ENCODE results near the gene DCAF10. TPM values are rescaled to one million over a fixed set of nuclear protein-coding genes. Genes with fewer than 3 reads are reported as not detected.

DCAF10 gene
- total RNA-seq, 1 experiment from 2014 or later, result 6.7 TPM

DNA sequence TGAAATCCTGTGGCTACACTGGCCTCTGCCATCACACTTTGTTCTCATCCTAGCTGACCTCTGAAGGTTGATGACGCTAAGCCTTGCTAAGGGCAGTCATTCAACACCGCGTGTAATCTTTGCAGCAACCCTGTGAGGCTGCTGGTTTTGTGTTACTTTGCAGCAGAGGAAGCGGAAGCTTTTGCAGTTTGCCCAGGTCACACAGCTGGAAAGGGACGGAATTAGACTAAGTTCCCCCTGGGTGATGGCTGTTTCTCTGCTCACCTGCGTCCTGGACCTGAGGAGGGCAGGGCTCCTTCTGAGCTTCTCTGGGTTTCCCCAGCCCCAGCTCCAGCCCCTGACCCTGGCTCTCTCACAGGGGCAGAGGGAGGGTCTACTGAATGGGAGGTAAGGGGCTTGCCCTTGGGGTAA is 110.7 kb downstream of the DCAF10 start:
- Histone ChIP-seq H3K9me3 (no peaks in the 10 kb centered on the region), H3K27me3 (no peaks in the 10 kb centered on the region), H3K36me3 (peaks cover 6% of the 10 kb centered on the region; the same call in 1 of the 2 replicates), H3K4me3 (no peak overlapping the region)
- no peak for DNase-seq

GRCh38 chr9:37913480-37914153 is 113.0 kb downstream of the DCAF10 start:
- Histone ChIP-seq H3K4me3 (no peak overlapping the region), H3K9me3 (no peaks in the 10 kb centered on the region), H3K27me3 (no peaks in the 10 kb centered on the region), H3K36me3 (peaks cover 11% of the 10 kb centered on the region)
- peak; percentile 34 for DNase-seq

GRCh38 chr9:37914154-37914551 is 113.6 kb downstream of the DCAF10 start:
- DNase-seq, result no peak
- Histone ChIP-seq H3K4me3 (no peak overlapping the region), H3K27me3 (no peaks in the 10 kb centered on the region), H3K36me3 (peaks cover 11% of the 10 kb centered on the region), H3K9me3 (no peaks in the 10 kb centered on the region)

DNA sequence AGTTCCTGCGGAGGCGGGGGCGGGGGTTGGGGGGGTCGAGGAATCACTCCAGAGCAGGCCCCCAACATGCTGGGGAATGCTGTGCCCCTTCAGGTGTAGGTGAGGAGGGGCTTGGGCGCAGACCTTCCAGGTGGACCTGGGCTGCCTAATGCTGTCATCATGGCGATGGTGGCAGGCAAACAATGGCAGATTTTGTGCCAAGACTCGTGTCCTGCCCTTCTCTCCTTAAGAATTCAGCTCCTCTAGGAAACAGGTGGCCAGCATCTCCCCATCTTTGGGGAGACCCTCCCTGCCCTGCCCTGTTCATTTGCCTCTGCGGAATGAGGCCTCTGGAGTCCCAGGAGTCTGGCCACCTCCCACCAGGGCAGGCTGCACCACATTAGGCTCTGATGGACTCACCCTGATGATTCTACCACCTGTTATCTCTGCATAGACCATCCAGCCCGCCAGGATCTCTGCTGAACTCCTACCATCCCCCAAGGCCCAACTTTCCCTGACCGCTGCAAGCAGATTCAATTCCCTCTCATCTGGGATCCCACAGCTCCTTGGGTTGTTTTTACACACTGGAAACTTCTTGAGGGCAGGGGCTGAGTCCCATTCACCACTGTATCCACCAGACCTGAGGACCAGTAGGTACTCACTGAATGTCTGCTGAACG is 114.2 kb downstream of the DCAF10 start:
- Histone ChIP-seq H3K4me3 (no peak overlapping the region), H3K36me3 (peaks cover 11% of the 10 kb centered on the region), H3K27me3 (no peaks in the 10 kb centered on the region), H3K9me3 (no peaks in the 10 kb centered on the region)
- DNase-seq, result no peak

DNA sequence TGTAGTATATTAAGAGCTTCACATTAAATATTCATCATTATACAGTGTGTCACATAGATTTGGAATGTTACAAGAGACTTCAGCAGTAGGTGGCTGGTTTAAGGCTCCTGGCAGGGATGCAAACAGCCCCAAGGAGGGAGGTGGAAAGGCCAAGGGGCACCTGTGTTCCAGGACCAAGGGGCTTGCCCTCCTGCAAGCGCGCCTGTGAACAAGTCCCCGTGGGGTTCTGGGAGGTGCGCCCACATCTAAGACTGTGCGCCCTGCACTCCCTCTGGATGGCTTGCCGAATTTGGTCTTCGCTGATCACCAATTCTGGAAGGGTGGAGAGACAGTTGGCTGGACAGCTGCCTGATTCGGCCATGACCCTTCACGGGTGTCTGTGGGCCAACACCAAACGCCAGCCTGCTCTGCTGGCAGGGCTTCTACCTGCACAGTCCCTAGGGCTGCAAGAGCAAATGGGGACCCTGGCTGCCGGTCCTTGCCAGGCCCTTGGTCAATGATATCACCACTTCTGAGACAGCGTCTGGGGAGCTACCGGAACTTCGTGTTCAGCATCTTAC is 115.4 kb downstream of the DCAF10 start:
- H3K9me3 ChIP-seq, result no peaks in the 10 kb centered on the region
- no peaks in the 10 kb centered on the region for H3K27me3 ChIP-seq
- DNase-seq, result no peak
- no peak overlapping the region for H3K4me3 ChIP-seq
- peaks cover 11% of the 10 kb centered on the region for H3K36me3 ChIP-seq

GRCh38 chr9:37916471-37917312 is 116.1 kb downstream of the DCAF10 start:
- Histone ChIP-seq H3K27me3 (no peaks in the 10 kb centered on the region), H3K9me3 (no peaks in the 10 kb centered on the region), H3K36me3 (peaks cover 11% of the 10 kb centered on the region), H3K4me3 (no peak overlapping the region)
- no peak for DNase-seq

Other genes with a start within 250 kb of the DCAF10 start
- gene FBXO10, start 224.4 kb upstream of the DCAF10 start, total RNA-seq (2014; rRNA removed; shearing (Covaris generic); ENCODE audit: low replicate concordance), result 0.84 and 4.3 TPM in 2 replicates
- 101 and 179 TPM in 2 replicates for gene TOMM5, start 208.2 kb upstream of the DCAF10 start, total RNA-seq (2014; rRNA removed; shearing (Covaris generic); ENCODE audit: low replicate concordance)
- not detected in 2 replicates for gene FRMPD1, start 149.8 kb upstream of the DCAF10 start, total RNA-seq (2014; rRNA removed; shearing (Covaris generic); ENCODE audit: low replicate concordance)
- 1.5 and 5.1 TPM in 2 replicates for gene TRMT10B, start 47.0 kb upstream of the DCAF10 start, total RNA-seq (2014; rRNA removed; shearing (Covaris generic); ENCODE audit: low replicate concordance)
- gene EXOSC3, start 15.7 kb upstream of the DCAF10 start, total RNA-seq (2014; rRNA removed; shearing (Covaris generic); ENCODE audit: low replicate concordance), result 32.9 and 37.9 TPM in 2 replicates
- gene SLC25A51, start 103.3 kb downstream of the DCAF10 start, total RNA-seq (2014; rRNA removed; shearing (Covaris generic); ENCODE audit: low replicate concordance), result 9.0 and 15.9 TPM in 2 replicates